SK-N-MC (cell line): Measurements from ENCODE around the gene S100A11.

Experiments used
- DNase-seq: peaks from one replicate; pipeline ENCODE4 v3.0.0-alpha.2; 2011; ENCODE audit warnings: low read depth, low spot score
- H3K27ac ChIP-seq: fragments of 200-600 bp; sonication (generic); 2 replicates; pipeline ENCODE4 v1.5.1; 2016; ENCODE audit warnings: mixed run types
- H3K36me3 ChIP-seq: fragments of 200-600 bp; sonication (generic); 2 replicates; pipeline ENCODE4 v1.6.1; 2017; ENCODE audit warnings: antibody characterized with exemption, low read length, mixed read lengths; ENCODE audit not compliant: insufficient read depth
- H3K4me3 ChIP-seq: fragments of 200-600 bp; sonication (generic); 2 replicates; pipeline ENCODE4 v1.5.1; 2016
- H3K9ac ChIP-seq: fragments of 200-600 bp; sonication (generic); 2 replicates; pipeline ENCODE4 v1.8.0; 2017; ENCODE audit warnings: mixed run types, mixed read lengths; ENCODE audit not compliant: insufficient read length
- H3K9me3 ChIP-seq: fragments of 200-600 bp; sonication (generic); 2 replicates; pipeline ENCODE4 v1.6.1; 2017; ENCODE audit warnings: low read depth, mild to moderate bottlenecking, antibody characterized with exemption, low read length, moderate library complexity, mixed read lengths
- EZH2 ChIP-seq: fragments of 200-600 bp; sonication (generic); IDR thresholded peaks from one replicate; pipeline ENCODE4 v1.6.1; 2017; ENCODE audit warnings: antibody characterized with exemption
- FOXP2 ChIP-seq: optimal IDR thresholded peaks from 2 replicates; pipeline ENCODE3; 2011; ENCODE audit warnings: mild to moderate bottlenecking, moderate library complexity; ENCODE audit not compliant: insufficient read depth; ENCODE audit errors: extremely low read length, control extremely low read depth
- POLR2AphosphoS5 ChIP-seq: IDR thresholded peaks from 2 replicates; pipeline ENCODE4 v1.6.1; 2012; ENCODE audit warnings: mild to moderate bottlenecking, low read depth, low read length, borderline replicate concordance

Gene S100A11

GRCh38 chr1:151988405-151988923, 48.3 kb downstream of the S100A11 start:
- Histone ChIP-seq H3K9me3 (no peaks in the 10 kb centered on the region), H3K36me3 (peaks cover 3% of the 10 kb centered on the region; the same call in 1 of the 2 replicates), H3K9ac (no peak overlapping the region), H3K4me3 (no peak overlapping the region), H3K27ac (no peak overlapping the region)
- TF ChIP-seq POLR2AphosphoS5 (no peak), FOXP2 (no peak), EZH2 (no peak)
- no peak for DNase-seq

- no peak for DNase-seq
- TF ChIP-seq POLR2AphosphoS5 = no peak
- no peak for TF ChIP-seq EZH2
- no peak for TF ChIP-seq FOXP2
- Histone ChIP-seq H3K27ac (no peak overlapping the region), H3K36me3 (peaks cover 3% of the 10 kb centered on the region; the same call in 1 of the 2 replicates), H3K9me3 (no peaks in the 10 kb centered on the region), H3K4me3 (no peak overlapping the region), H3K9ac (no peak overlapping the region)
These were observed 50.2 kb downstream of the S100A11 start for GRCh38 chr1:151986501-151987190.

- Histone ChIP-seq H3K9ac (no peak overlapping the region), H3K36me3 (peaks cover 3% of the 10 kb centered on the region; the same call in 1 of the 2 replicates), H3K27ac (no peak overlapping the region), H3K4me3 (no peak overlapping the region), H3K9me3 (no peaks in the 10 kb centered on the region)
- DNase-seq = no peak
- TF ChIP-seq EZH2 (no peak), FOXP2 (no peak), POLR2AphosphoS5 (no peak)
These were observed 51.0 kb downstream of the S100A11 start for GRCh38 chr1:151985768-151986167.

GRCh38 chr1:151985270-151985669, 51.5 kb downstream of the S100A11 start:
- no peak overlapping the region for H3K9ac ChIP-seq
- H3K36me3 ChIP-seq = peaks cover 3% of the 10 kb centered on the region; the same call in 1 of the 2 replicates
- no peaks in the 10 kb centered on the region for H3K9me3 ChIP-seq
- DNase-seq = no peak
- TF ChIP-seq POLR2AphosphoS5 (no peak), FOXP2 (no peak), EZH2 (no peak)
- no peak overlapping the region for H3K27ac ChIP-seq
- H3K4me3 ChIP-seq = no peak overlapping the region

- Histone ChIP-seq H3K9me3 (no peaks in the 10 kb centered on the region), H3K4me3 (no peak overlapping the region), H3K36me3 (peaks cover 3% of the 10 kb centered on the region; the same call in 1 of the 2 replicates), H3K9ac (no peak overlapping the region), H3K27ac (no peak overlapping the region)
- no peak for TF ChIP-seq POLR2AphosphoS5
- no peak for TF ChIP-seq FOXP2
- TF ChIP-seq EZH2 = no peak
- no peak for DNase-seq
These were observed 52.4 kb downstream of the S100A11 start for GRCh38 chr1:151984313-151984956.
